HEK293 (cell line): ENCODE data around the gene MAML3.

Source experiments
- CTCF ChIA-PET: fragments of 350-600 bp; formaldehyde crosslinking; extraction: SDS; loops from one replicate; lab custom pipeline; 2021; ENCODE audit warnings: antibody characterized with exemption; lab: Yijun Ruan, JAX
- POLR2A ChIA-PET: fragments of 300-600 bp; formaldehyde crosslinking; extraction: SDS; loops from one replicate; lab custom pipeline; 2020; ENCODE audit warnings: antibody characterized with exemption, inconsistent platforms; lab: Yijun Ruan, JAX
- H3K27ac ChIP-seq: fragments of 200-500 bp; sonication (Bioruptor generic); 2 replicates; pipeline ENCODE4 v1.5.1; 2014; ENCODE audit warnings: low read depth, low read length, control low read depth, inconsistent platforms; ENCODE audit errors: extremely low read depth
- H3K36me3 ChIP-seq, 2 experiments: fragments of 200-500 bp in 1 of 2; sonication (Bioruptor generic) in 1 of 2; 1 replicate in 1 of 2; 2 replicates in 1 of 2; pipeline ENCODE4 v1.5.1; 2014 to 2017; ENCODE audit warnings: inconsistent platforms in 2 of 2, low read length in 2 of 2; ENCODE audit not compliant: control insufficient read depth in 2 of 2, insufficient read depth in 1 of 2
- H3K4me1 ChIP-seq: fragments of 200-500 bp; sonication (Bioruptor generic); 2 replicates; pipeline ENCODE4 v1.5.1; 2014; ENCODE audit warnings: mild to moderate bottlenecking, low read length, inconsistent platforms; ENCODE audit not compliant: control insufficient read depth, insufficient read depth
- H3K4me3 ChIP-seq: 2 replicates; pipeline ENCODE4 v1.5.1; 2011; ENCODE audit warnings: low read depth, mild to moderate bottlenecking, control low read depth, low read length, moderate library complexity
- H3K9me3 ChIP-seq: fragments of 200-500 bp; sonication (Bioruptor generic); 2 replicates; pipeline ENCODE4 v1.5.1; 2014; ENCODE audit warnings: low read depth, low read length, inconsistent platforms; ENCODE audit not compliant: control insufficient read depth, insufficient read depth
- BCL11A ChIP-seq: fragments of 450-650 bp; formaldehyde crosslinking; IDR thresholded peaks from 2 replicates; pipeline ENCODE4 v1.5.1; 2016; ENCODE audit warnings: low read depth, missing biosample characterization, missing genetic modification characterization
- CTCF ChIP-seq: fragments of 450-650 bp; formaldehyde crosslinking; IDR thresholded peaks from 2 replicates; pipeline ENCODE4 v1.5.1; 2016; ENCODE audit warnings: missing biosample characterization, missing genetic modification characterization
- GLIS2 ChIP-seq: fragments of 450-650 bp; formaldehyde crosslinking; IDR thresholded peaks from 2 replicates; pipeline ENCODE4 v1.5.1; 2016; ENCODE audit warnings: missing biosample characterization, missing genetic modification characterization
- KLF16 ChIP-seq: fragments of 450-650 bp; formaldehyde crosslinking; IDR thresholded peaks from 2 replicates; pipeline ENCODE4 v1.5.1; 2017; ENCODE audit warnings: missing biosample characterization, missing genetic modification characterization
- KLF8 ChIP-seq: fragments of 450-650 bp; formaldehyde crosslinking; IDR thresholded peaks from 2 replicates; pipeline ENCODE4 v1.5.1; 2016; ENCODE audit warnings: missing biosample characterization, missing genetic modification characterization
- PATZ1 ChIP-seq: fragments of 450-650 bp; formaldehyde crosslinking; IDR thresholded peaks from 2 replicates; pipeline ENCODE4 v1.5.1; 2016; ENCODE audit warnings: missing biosample characterization, missing genetic modification characterization
- PRDM1 ChIP-seq: fragments of 450-650 bp; formaldehyde crosslinking; IDR thresholded peaks from 2 replicates; pipeline ENCODE4; 2016; ENCODE audit warnings: missing biosample characterization, missing genetic modification characterization
- PRDM10 ChIP-seq: fragments of 450-650 bp; formaldehyde crosslinking; IDR thresholded peaks from 2 replicates; pipeline ENCODE4 v1.5.1; 2016; ENCODE audit warnings: missing biosample characterization, missing genetic modification characterization
- SP2 ChIP-seq: fragments of 450-650 bp; formaldehyde crosslinking; IDR thresholded peaks from 2 replicates; pipeline ENCODE4 v1.5.1; 2016; ENCODE audit warnings: missing biosample characterization, missing genetic modification characterization
- SP3 ChIP-seq: fragments of 450-650 bp; formaldehyde crosslinking; IDR thresholded peaks from 2 replicates; pipeline ENCODE4 v1.5.1; 2016; ENCODE audit warnings: missing biosample characterization, missing genetic modification characterization
- SP7 ChIP-seq: fragments of 450-650 bp; formaldehyde crosslinking; IDR thresholded peaks from 2 replicates; pipeline ENCODE4 v1.5.1; 2016; ENCODE audit warnings: missing biosample characterization, missing genetic modification characterization
- TCF7L2 ChIP-seq: IDR thresholded peaks from 2 replicates; pipeline ENCODE4 v1.6.1; 2011; ENCODE audit warnings: low read depth, mild to moderate bottlenecking, inconsistent platforms, low read length, moderate library complexity, borderline replicate concordance
- ZBTB10 ChIP-seq: fragments of 450-650 bp; formaldehyde crosslinking; IDR thresholded peaks from 2 replicates; pipeline ENCODE4 v1.5.1; 2016; ENCODE audit warnings: missing biosample characterization, missing genetic modification characterization
- ZBTB17 ChIP-seq: fragments of 450-650 bp; formaldehyde crosslinking; IDR thresholded peaks from 2 replicates; pipeline ENCODE4 v1.5.1; 2016; ENCODE audit warnings: missing biosample characterization, missing genetic modification characterization
- ZFHX2 ChIP-seq: fragments of 450-650 bp; formaldehyde crosslinking; conservative IDR thresholded peaks from 2 replicates; pipeline ENCODE4 v1.5.1; 2016; ENCODE audit warnings: missing biosample characterization, missing genetic modification characterization
- ZFP69B ChIP-seq: fragments of 450-650 bp; formaldehyde crosslinking; IDR thresholded peaks from 2 replicates; pipeline ENCODE4 v1.5.1; 2016; ENCODE audit warnings: missing biosample characterization, missing genetic modification characterization
- ZNF121 ChIP-seq: fragments of 450-650 bp; formaldehyde crosslinking; IDR thresholded peaks from 2 replicates; pipeline ENCODE4 v1.5.1; 2016; ENCODE audit warnings: missing biosample characterization, missing genetic modification characterization
- ZNF174 ChIP-seq: fragments of 450-650 bp; formaldehyde crosslinking; IDR thresholded peaks from 2 replicates; pipeline ENCODE4 v1.5.0; 2017; ENCODE audit warnings: missing biosample characterization, mild to moderate bottlenecking, missing genetic modification characterization
- ZNF394 ChIP-seq: fragments of 450-650 bp; formaldehyde crosslinking; IDR thresholded peaks from 2 replicates; pipeline ENCODE4 v1.5.1; 2016; ENCODE audit warnings: missing biosample characterization, missing genetic modification characterization, mild to moderate bottlenecking, moderate library complexity, borderline replicate concordance
- ZNF416 ChIP-seq: fragments of 450-650 bp; formaldehyde crosslinking; IDR thresholded peaks from 2 replicates; pipeline ENCODE4 v1.5.1; 2016; ENCODE audit warnings: missing biosample characterization, missing genetic modification characterization
- ZNF473 ChIP-seq: fragments of 450-650 bp; formaldehyde crosslinking; IDR thresholded peaks from 2 replicates; pipeline ENCODE4 v1.5.1; 2017; ENCODE audit warnings: missing biosample characterization, missing genetic modification characterization
- ZNF580 ChIP-seq: fragments of 450-650 bp; formaldehyde crosslinking; IDR thresholded peaks from 2 replicates; pipeline ENCODE4 v1.5.1; 2016; ENCODE audit warnings: missing biosample characterization, missing genetic modification characterization
- ZNF623 ChIP-seq: fragments of 450-650 bp; formaldehyde crosslinking; IDR thresholded peaks from 2 replicates; pipeline ENCODE4 v1.5.1; 2016; ENCODE audit warnings: missing biosample characterization, missing genetic modification characterization
- ZNF692 ChIP-seq: fragments of 450-650 bp; formaldehyde crosslinking; IDR thresholded peaks from 2 replicates; pipeline ENCODE4 v1.5.1; 2016; ENCODE audit warnings: missing biosample characterization, missing genetic modification characterization
- ZNF843 ChIP-seq: fragments of 450-650 bp; formaldehyde crosslinking; IDR thresholded peaks from 2 replicates; pipeline ENCODE4 v1.5.1; 2016; ENCODE audit warnings: missing biosample characterization, missing genetic modification characterization

Gene MAML3

GRCh38 chr4:140152013-140152703 lies 1.8 kb downstream of the MAML3 start:
- H3K27ac ChIP-seq: peak overlapping the region; percentile 99
- H3K36me3 ChIP-seq: no peaks in the 10 kb centered on the region
- H3K4me1 ChIP-seq: peaks cover 3% of the 10 kb centered on the region; the same call in 1 of the 2 replicates
- ChIA-PET POLR2A (interaction anchor here (0.6 to 2.1 kb wide), 2 partner anchors 100 to 402 kb away, joined by 3 to 5 read pairs; no protein-coding TSS in a partner anchor), CTCF (interaction anchor here (0.7 kb wide), 2 partner anchors 89 to 456 kb away, joined by 3 to 4 read pairs; no protein-coding TSS in a partner anchor)
- H3K4me3 ChIP-seq: peak overlapping the region; percentile 64
- no peaks in the 10 kb centered on the region for H3K9me3 ChIP-seq
- TF ChIP-seq SP7 (tag by site-specific recombination) (peak; percentile 33), KLF16 (no peak), SP2 (tag by site-specific recombination) (peak; percentile 39), ZNF692 (peak; percentile 70; the same call in 1 of the 2 replicates), SP3 (tag by site-specific recombination) (peak; percentile 64), TCF7L2 (no peak), ZNF394 (0 out of 2 replicates have a peak, but pooled peaks have one; percentile 15), ZNF174 (no peak), ZNF416 (tag by site-specific recombination) (no peak), PATZ1 (tag by site-specific recombination) (peak; percentile 84; the same call in 1 of the 2 replicates), ZNF843 (no peak), ZNF580 (tag by site-specific recombination) (peak; percentile 0; the same call in 1 of the 2 replicates), BCL11A (tag by site-specific recombination) (no peak), PRDM1 (tag by site-specific recombination) (peak; percentile 40; the same call in 1 of the 2 replicates), ZNF623 (no peak), ZFP69B (tag by site-specific recombination) (peak; percentile 69), CTCF (tag by site-specific recombination) (peak; percentile 78), ZNF121 (tag by site-specific recombination) (no peak), PRDM10 (tag by site-specific recombination) (peak; percentile 61), ZNF473 (no peak), ZFHX2 (peak; percentile 82), ZBTB17 (tag by site-specific recombination) (0 out of 2 replicates have a peak, but pooled peaks have one; percentile 2), ZBTB10 (peak; percentile 90), KLF8 (no peak), GLIS2 (tag by site-specific recombination) (peak; percentile 8)
